HG03342 (cell line): Measurements from ENCODE around the gene VEGFB.

Experiments used
- ATAC-seq: cut with Tn5 transposase; IDR thresholded peaks from one replicate; pipeline ENCODE4 v1.9.1; 2021; ENCODE audit warnings: mild to moderate bottlenecking, moderate library complexity; ENCODE audit not compliant: unreplicated experiment

Gene VEGFB

DNA sequence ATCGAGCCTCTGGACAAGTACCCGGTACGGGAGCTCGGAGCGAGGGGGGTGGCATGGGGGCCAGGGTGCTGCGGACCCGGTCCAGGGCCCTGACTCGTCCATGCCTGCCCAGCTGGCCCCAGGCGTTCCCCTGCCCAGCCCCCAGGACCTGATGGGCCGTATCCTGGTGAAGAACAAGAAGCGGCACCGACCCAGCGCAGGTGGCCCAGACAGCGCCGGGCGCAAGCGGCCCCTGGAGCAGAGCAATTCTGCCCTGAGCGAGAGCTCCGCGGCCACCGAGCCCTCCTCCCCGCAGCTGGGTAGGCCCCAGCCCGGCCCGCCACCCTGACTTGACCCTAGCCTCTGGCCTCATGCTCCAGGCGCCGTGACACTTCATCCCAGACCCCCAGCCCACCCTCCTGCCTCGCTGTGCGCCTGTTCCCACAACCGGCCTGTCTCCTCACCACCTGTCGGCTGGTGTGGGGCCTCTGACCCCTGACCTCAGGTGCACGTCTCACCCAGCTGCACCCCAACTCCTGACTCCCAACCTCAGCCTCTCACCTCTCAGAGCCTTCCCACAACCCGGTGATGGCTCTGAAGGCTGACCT, 24.7 kb downstream of the VEGFB start:
- no peak for ATAC-seq

DNA sequence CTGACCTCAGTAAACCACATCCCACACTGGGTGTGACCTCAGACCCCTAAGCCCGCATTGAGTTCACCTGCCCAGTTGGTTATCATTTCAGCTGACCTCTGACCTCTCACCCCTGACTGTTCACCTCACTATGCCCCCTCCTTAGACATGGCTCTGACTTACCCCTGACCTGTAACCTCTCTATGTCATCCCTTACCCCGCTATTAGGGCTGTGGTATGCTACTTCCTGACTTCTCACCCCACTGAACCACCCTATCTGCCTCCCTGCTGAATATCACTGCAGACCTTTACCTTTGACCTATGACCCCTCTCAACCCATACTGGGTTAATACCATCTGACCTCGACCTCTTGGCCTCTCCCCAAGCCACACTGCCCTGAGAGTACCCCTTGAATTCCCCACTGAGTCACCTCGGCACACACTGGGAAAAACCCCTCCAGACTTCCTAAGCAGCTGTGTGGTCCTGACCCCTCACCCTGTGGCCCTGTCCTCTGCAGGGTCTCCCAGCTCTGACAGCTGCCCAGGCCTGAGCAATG, 25.2 kb downstream of the VEGFB start:
- ATAC-seq, result no peak

DNA sequence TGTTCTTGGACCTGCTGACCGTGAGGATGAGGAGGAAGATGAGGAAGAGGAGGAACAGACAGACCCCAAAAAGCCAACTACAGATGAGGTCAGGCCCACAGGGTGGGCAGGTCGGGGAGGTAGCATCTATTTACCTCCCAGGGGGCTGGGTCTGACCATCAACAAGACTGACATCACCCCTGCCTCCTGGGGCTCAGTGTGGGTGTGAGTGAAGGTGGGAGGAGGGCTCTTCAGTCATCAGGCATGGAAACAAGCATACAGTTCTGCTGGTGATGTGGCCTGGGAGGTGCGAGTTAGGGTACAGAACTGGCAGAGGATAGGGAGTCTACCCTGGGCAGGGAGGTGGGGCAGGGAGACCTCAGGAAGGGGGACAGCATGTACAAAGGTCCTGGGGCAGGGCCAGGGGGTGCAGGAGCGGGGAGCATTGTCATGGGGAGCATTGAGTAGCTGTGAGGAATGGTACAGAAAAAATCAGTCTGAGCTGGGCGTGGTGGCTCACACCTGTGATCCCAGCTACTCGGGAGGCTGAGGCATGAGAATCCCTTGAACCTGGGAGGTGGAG, 25.8 kb downstream of the VEGFB start:
- ATAC-seq, result no peak

DNA sequence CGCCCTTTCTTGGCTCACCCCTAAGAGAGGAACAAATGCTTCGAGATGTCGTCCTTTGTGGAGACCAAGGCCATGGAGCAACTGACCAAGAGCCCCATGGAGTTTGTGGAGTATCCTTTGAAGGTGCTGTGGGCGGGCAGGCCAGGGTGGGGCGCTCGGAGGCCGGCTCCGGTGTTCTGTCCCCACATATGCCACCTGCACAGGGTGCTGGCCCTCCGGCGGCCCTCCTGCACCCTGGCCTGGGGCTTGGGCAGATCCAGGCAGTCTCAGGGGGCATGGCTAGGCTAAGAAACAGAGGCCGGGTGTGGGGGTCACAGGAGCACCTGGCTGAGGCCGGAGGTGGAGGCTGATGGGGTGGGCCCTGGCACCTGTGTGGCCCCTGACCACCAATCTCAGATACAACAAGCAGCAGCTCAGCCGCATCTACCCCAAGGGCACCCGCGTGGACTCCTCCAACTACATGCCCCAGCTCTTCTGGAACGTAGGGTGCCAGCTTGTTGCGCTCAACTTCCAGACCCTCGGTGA, 27.2 kb downstream of the VEGFB start:
- ATAC-seq, result no peak

DNA sequence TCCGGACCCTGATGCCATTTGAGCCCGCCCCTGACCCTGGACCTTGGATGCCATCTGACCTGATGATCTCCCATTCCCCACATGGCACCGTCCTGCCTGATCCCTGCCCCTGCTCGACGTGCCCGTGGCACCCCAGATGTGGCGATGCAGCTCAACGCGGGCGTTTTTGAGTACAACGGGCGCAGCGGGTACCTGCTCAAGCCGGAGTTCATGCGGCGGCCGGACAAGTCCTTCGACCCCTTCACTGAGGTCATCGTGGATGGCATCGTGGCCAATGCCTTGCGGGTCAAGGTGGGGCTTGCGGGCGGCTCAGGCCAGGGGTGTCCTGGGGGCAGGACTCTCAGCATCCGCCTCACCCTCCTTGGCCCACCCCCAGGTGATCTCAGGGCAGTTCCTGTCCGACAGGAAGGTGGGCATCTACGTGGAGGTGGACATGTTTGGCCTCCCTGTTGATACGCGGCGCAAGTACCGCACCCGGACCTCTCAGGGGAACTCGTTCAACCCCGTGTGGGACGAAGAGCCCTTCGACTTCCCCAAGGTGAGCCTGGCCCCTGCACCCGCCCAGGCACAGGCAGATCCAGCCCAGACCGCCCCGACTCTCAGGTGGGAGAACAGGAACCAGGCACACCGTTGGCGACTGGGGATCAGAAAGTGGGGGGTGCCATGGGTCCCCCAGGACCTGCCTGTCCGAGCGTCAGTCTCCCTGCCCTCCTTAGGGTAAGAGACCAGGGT, 28.1 kb downstream of the VEGFB start:
- no peak for ATAC-seq

DNA sequence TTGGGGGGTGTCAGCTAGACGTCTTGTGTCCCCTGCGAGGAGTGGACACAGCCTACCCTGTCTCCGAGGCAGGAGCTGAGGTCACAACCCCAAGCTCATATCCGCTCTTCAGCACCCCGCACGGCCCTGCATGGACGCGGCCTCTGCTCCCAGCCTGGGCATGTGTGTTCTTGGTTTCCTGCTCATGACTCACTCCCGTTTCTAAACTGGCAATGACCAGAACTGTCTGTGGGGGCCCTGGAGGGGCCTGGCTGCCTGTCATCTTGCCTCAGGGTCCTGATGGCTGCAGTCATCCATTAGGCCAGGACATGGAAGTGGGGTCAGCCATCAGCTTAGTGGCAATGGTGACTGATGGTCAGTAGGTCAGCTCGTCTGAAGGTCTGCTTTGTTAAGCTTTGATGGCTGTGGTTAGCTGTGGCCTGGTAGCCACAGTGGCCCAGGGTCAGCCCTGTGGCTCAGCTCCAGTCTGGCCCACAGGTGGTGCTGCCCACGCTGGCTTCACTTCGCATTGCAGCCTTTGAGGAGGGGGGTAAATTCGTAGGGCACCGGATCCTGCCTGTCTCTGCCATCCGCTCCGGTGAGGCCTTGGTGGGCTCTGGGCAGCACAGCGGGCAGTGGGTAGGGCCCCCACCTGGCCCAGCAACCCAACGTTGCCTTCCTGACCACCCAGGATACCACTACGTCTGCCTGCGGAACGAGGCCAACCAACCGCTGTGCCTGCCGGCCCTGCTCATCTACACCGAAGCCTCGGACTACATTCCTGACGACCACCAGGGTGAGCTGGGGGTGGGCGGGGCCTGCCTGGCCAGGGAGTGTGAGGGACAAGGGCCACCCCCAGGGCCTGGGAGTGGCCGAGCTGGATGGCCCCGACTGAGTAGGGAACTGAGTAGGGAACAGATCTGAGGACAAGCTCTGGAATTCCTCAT, 28.9 kb downstream of the VEGFB start:
- no peak for ATAC-seq

DNA sequence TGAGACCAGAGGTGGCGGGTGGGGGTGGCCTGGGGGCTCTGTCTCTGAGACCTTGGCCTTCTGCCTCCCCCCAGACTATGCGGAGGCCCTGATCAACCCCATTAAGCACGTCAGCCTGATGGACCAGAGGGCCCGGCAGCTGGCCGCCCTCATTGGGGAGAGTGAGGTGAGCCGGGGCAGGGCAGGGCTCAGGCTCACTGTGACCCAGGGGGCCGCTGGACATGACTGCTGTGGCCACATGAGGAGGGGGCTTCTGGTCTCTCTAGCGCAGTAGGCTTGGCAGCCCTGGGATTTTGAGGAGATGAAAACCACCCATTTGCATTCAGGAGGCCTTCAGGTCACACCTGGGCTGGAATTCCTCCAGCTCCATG, 29.5 kb downstream of the VEGFB start:
- no peak for ATAC-seq

DNA sequence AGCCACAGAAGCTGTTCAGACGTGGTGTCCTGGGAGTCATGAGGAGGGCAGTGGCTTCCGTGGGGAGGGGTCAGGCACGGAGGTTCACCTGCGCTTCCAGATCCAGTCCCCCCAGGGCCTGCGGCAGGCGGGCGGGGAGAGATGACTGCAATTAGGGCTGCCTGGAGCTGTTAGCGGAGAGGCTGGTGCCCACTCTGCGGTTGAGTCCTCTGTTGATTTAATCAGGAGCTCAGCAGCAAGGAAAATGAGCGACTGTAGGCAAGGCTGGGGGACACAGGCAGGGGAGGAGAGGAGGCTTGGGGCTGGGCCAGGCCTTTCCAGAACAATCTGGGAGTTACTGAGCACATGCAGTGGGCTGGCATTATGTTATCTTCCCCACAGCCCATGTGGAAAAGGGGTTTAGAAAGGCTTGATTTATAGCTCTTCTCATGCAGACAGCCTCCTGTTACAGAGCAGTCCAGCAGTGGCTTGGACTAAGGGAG, 30.0 kb downstream of the VEGFB start:
- no peak for ATAC-seq

DNA sequence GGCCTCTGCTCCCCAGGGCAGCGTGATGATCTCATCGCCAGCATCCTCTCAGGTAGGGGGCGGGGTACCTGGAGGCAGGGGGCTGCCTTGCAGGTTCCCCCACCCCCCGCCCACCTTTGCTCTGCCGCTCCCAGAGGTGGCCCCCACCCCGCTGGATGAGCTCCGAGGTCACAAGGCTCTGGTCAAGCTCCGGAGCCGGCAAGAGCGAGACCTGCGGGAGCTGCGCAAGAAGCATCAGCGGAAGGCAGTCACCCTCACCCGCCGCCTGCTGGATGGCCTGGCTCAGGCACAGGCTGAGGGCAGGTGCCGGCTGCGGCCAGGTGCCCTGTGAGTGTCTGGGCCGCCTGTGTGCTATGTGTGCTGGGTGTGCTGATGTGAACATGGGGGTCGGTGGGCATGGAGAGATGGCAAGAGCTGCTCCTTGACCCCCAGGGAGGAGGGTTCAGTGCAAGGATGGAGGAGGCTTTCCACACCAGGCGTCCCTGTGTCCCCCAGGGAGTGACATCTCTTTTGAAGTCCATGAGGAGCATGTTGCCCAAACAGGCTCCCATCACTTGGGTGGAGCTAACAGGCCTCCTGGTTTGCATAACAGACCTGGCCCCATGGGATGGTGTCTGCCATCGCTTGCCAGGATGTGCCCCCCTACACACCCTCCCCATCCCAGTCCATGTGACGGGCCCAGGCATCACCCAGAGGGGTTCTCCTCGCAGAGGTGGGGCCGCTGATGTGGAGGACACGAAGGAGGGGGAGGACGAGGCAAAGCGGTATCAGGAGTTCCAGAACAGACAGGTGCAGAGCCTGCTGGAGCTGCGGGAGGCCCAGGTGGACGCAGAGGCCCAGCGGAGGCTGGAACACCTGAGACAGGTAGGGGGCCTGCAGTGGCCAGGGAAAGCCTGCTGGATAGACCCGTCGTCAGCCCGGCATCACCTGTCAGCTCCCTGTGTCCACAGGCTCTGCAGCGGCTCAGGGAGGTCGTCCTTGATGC, 31.1 kb downstream of the VEGFB start:
- ATAC-seq, result no peak

DNA sequence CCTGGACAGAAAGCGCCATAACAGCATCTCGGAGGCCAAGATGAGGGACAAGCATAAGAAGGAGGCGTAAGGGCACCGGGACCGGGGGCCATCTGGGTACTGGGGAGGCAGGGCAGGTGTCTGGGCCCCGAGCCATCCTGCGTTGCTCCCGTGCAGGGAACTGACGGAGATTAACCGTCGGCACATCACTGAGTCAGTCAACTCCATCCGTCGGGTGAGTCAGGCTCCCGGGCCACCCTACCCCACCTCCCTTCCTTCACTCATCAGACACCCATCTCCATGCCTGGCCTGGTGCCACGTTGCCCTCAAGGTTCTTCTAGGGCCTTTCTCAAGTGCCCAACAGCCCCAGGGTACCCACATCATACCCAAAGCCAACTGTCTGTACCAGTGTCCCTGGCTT, 32.0 kb downstream of the VEGFB start:
- ATAC-seq, result no peak

DNA sequence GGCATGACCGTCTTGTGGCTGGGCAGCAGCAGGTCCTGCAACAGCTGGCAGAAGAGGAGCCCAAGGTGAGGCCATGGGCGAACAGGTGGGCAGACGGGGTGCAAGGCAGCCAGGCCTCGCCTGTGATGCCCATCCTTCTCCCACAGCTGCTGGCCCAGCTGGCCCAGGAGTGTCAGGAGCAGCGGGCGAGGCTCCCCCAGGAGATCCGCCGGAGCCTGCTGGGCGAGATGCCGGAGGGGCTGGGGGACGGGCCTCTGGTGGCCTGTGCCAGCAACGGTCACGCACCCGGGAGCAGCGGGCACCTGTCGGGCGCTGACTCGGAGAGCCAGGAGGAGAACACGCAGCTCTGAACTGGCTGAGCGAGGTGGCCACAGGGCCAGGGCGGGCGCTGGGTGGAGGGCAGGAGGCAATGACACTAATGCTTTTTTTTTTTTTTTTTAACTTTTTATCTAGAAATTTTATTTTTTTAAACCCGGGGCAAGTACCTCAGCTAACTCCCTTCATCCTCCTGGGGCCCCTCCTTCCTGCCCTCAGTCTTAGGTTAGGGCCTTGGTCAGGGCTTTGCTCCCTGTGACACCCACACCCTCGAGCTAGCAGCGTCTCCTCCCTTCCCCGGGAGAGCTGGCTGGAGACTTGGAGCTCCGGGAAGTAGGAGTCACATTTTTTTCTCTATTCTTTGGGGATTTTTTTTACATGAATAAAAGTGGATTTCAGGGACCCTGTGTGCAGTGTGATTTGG, 33.0 kb downstream of the VEGFB start:
- ATAC-seq, result no peak

DNA sequence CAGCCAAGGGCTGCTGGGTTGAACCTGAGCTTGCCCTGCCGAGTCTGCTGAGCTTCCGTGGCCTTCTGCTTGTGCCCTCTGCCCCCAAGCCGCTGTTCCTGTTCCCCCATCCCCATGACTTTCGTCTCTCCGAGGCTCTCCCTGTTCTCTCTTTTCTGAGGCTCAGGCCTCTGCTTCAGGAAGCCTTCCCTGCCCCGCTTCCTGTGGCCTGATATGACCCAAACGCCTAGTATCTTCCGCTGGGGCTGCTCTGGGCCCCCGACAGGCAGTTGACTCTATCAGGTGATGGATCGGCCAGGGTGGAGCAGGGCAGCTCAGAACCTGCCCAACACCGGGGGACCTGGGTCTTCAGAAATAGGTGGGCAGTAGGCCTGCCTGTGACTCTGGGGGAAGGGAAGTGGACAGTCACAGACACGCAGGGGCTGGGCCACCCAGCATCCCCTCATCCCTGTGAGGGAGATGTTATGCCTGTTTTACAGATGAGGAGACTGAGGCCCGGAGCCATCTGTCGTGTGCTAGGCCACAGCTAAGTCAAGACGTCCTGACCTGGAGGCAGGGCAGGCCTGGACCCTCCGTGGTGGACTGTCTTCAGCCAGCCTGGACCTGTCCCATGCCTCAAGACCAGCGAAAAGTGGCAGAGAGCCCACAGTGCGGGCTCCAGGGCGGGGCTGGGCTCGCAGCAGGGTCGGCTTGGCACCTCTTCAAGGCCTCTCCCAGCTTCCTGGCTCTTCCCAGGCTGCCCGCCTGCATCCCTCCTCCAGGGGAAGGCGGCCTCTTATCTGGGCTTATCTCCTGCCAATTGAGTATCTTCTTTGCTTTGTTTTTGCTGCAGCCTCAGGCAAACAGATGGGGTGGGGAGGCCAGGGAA, 33.9 kb downstream of the VEGFB start:
- ATAC-seq, result no peak

DNA sequence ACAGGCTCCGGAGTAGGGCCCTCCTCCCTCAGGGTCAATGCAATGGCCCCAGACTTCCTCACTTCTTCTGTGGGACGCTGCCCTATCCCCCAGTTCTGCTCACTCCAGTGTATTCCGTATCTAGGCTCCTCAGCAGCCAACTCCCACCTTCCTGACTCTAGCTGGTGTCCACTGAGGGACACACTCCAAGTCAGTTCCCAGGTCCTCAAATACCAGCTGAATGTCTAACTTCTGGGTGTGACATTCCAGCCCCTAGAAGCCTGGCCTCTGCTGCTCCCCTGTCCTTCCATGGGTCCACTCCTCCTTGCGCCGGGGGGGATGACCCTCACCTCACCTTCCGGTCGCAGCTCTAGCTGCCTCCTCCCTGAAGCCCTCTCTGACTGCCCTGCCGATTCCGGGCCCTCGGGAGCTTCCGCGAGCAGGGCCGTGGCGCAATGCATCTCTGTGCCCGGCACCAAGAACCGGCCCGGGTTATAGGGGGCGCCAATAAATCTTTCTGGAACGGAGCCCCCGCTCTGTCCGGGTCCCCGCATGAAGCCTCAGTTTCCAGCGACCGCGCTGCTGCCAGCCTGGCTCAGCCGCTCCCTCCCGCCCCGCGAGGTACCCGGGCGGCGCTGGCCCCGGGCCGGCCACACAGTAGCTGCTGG, 34.6 kb downstream of the VEGFB start:
- peak; percentile 15 for ATAC-seq

DNA sequence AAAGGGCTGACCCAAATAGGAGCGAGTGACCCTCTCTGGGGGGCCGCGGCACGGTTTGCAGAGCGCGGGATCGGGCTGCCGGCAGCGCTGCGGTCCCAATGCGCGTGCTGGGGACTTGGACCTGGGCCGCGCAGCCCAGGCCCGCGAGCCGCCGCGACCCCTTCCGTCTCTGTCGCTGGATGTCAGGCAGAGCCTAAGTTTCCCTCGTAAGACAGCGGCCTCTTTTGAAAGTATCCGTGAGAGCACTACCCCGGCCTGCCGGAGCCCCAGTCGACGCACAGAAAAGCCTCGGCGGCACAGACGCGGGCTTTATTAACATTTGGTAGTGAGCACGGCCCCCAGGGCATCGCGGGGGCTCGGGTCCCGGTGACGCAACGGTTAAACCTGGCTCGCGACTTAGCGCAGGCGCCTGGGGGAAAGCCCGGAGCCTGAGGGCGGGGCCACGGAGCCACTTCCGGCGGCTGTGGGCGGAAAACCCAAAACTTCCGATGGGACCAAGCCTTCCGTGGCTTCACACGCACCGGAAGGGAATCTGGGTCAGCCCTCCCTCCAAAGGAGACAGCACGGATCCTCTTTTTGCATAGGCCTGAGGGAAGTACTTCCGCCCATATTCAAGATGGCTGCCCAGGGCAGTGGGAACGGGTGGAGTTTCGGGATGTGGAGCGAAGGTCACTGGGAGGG, 35.3 kb downstream of the VEGFB start:
- peak; percentile 63 for ATAC-seq

DNA sequence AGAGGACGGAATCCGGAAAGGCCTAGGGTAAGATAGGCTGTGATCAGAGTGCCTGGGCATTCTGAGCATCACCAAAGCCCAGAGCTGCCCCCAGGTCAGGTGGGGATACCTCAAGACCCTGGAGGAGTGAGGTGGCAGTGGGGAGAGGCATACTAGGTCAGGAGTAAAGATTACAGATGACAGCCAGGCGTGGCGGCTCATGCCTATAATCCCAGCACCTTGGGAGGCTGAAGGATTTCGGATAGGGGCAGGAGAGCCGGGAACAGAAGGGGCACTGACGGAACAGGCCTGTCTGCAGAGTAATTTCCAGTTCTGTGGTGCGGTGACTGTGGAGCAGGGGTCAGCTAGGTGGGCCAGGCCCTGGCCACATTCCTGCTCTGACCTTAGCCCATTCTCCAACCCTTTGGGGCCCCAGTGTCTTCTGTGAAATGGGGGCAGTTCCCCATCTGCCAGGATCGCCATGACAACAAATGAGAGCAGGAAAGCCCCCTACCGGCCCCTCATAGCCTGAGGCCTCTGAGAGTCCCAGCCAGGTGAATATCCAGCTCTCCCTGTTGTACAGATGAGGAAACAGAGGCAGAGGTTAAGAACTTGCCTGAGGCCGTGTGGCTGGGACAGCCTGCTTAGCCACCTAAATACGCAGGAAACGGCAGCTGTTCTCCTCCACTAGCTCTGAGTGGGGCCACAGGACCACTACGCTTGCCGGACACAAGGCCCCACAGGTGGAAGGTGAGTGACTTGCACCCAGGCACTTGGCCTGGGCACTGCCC, 40.8 kb downstream of the VEGFB start:
- ATAC-seq, result no peak

DNA sequence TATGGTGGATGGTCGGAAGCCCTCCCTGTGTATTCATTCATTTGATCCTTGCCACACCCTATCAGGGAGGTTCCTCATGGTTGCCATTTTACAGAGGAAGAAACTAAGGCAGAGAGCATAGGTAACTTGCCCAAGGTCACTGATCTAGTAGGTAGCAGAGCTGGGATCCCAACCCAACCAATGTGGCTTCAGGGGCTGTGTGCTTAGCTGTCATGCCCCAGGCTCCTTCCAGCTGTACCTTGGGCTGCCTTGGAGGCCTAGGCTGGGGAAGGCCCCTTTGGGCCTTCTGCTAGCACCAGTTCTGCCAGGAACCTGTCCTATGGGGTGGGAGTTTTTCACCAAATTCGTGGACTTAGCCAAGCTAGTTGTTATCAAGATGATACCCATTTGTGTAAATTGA, 41.5 kb downstream of the VEGFB start:
- no peak for ATAC-seq
